Stomach (tissue), 9 donors: Measurements from ENCODE around the gene MAG. TPM values are rescaled to one million over a fixed set of nuclear protein-coding genes. Genes with fewer than 3 reads are reported as not detected.

Experiments
- DNase-seq, 2 donors: peaks; one replicate each; pipeline versions ENCODE4 v3.0.0 to v3.0.0-alpha.2; 2013 to 2019
- H3K27ac ChIP-seq, 5 donors: fragments of 200-600 bp in 4 of 5; sonication (generic) in 4 of 5; one replicate each; pipeline ENCODE4 v1.5.1; 2013 to 2019; ENCODE audit warnings: mild to moderate bottlenecking in 1 of 5, moderate library complexity in 1 of 5
- H3K27me3 ChIP-seq, 3 donors: fragments of 200-600 bp; sonication (generic); one replicate each; pipeline ENCODE4 v1.5.1; 2017 to 2019; ENCODE audit warnings: mixed run types in 1 of 3
- H3K36me3 ChIP-seq, 4 donors: fragments of 200-600 bp; sonication (generic); 1 replicate in 3 of 4; 2 replicates in 1 of 4; pipeline ENCODE4 v1.5.1; 2016 to 2019
- H3K4me1 ChIP-seq, 4 donors: fragments of 200-600 bp; sonication (generic); one replicate each; pipeline ENCODE4 v1.5.1; 2016 to 2019
- H3K4me3 ChIP-seq, 4 donors: fragments of 200-600 bp; sonication (generic) in 3 of 4; one replicate each; pipeline ENCODE4 v1.5.1; 2016 to 2019; ENCODE audit warnings: mild to moderate bottlenecking in 1 of 4
- H3K9me3 ChIP-seq, 4 donors: fragments of 200-600 bp; sonication (generic); one replicate each; pipeline ENCODE4 v1.5.1; 2016 to 2019
- CTCF ChIP-seq, 7 experiments: fragments of 450-650 bp in 4 of 7; fragments of 200-600 bp in 3 of 7; sonication (generic) in 3 of 7; IDR thresholded peaks; one replicate each; pipeline ENCODE4 v1.5.1; 2016 to 2019; ENCODE audit warnings: antibody characterized with exemption in 7 of 7, control low read depth in 2 of 7, mild to moderate bottlenecking in 1 of 7
- EP300 ChIP-seq: sonication (generic); formaldehyde crosslinking; IDR thresholded peaks from one replicate; pipeline ENCODE4 v1.6.1; 2017; ENCODE audit warnings: antibody characterized with exemption
- POLR2A ChIP-seq, 4 donors: fragments of 450-650 bp; IDR thresholded peaks; one replicate each; pipeline ENCODE4 v1.6.1; 2016; ENCODE audit warnings: antibody characterized with exemption in 4 of 4, control low read depth in 2 of 4, mild to moderate bottlenecking in 1 of 4, moderate library complexity in 1 of 4
- POLR2AphosphoS5 ChIP-seq, 3 donors: sonication (generic); formaldehyde crosslinking; IDR thresholded peaks; one replicate each; pipeline ENCODE4 v1.6.1; 2016; ENCODE audit warnings: antibody characterized with exemption in 3 of 3
- WGBS, 5 donors: extraction: QIAGEN DNeasy Blood & Tissue Kit in 3 of 5; methylation state at CpG; one replicate each; pipeline versions ENCODE4 v1.1.5 to v1.1.7; 2013 to 2018; 5-methylcytosine and 5-hydroxymethylcytosine counted together
- intact Hi-C: fragments of 100-400 bp; cut with DNase I; formaldehyde crosslinking; loops from one replicate; pipeline ENCODE4 v1.15.1; 2023; ENCODE audit warnings: low total_unique reads
- polyA plus RNA-seq, 3 donors: library from polyadenylated mRNA; stranded (reverse); fragments of 200-250 nt; gene quantifications; one replicate each; pipeline ENCODE4 v1.2.3, GENCODE V29; 2013
- total RNA-seq, 5 donors: library from RNA; depleted of rRNA; stranded (reverse); fragments of >200 nt; gene quantifications; one replicate each; pipeline versions ENCODE4 v1.1.0 to v1.2.3, GENCODE V29; 2014 to 2016
- donor health status: healthy with polysubstance abuse.
- donor health status: Bipolar disorder and iron deficiency.
- donor health status: healthy.

The MAG gene
- total and polyA plus RNA-seq, 8 donors = 0.05 to 5.5 (median 0.73) TPM; not detected in 5

GRCh38 chr19:35336166-35336955 lies 44.4 kb downstream of the MAG start:
- Histone ChIP-seq H3K27ac (no peak overlapping the region), H3K9me3 (no peaks in the 10 kb centered on the region), H3K4me3 (no peak overlapping the region), H3K36me3 (no peaks in the 10 kb centered on the region), H3K27me3 (peaks cover 0 to 27% (median 9%) of the 10 kb centered on the region in 3 donors), H3K4me1 (no peaks in the 10 kb centered on the region)
- intact Hi-C loops = no loop called here
- TF ChIP-seq POLR2A (IDR thresholded peaks at IDR 0.05) (no peak), EP300 (no peak), POLR2AphosphoS5 (IDR thresholded peaks at IDR 0.05) (no peak), CTCF (IDR thresholded peaks at IDR 0.05) (no peak)
- DNase-seq = no peak
- WGBS, 5 donors = 82 to 89% (median 86%) methylated on average over 21 of the region's 21 CpGs

GRCh38 chr19:35337097-35337983 lies 45.4 kb downstream of the MAG start:
- H3K27me3 ChIP-seq = peaks cover 0 to 17% (median 4%) of the 10 kb centered on the region in 3 donors
- intact Hi-C loops = no loop called here
- WGBS, 5 donors = 76 to 79% (median 78%) methylated on average over 25 of the region's 25 CpGs

GRCh38 chr19:35337984-35338296 lies 46.0 kb downstream of the MAG start:
- WGBS, 5 donors = 74 to 82% (median 80%) methylated on average over 13 of the region's 13 CpGs
- no peak for DNase-seq
- Histone ChIP-seq H3K36me3 (no peaks in the 10 kb centered on the region), H3K9me3 (no peaks in the 10 kb centered on the region), H3K4me3 (no peak overlapping the region), H3K27me3 (peaks cover 0 to 11% (median 4%) of the 10 kb centered on the region in 3 donors), H3K27ac (no peak overlapping the region), H3K4me1 (no peaks in the 10 kb centered on the region)
- no peak for TF ChIP-seq POLR2A (IDR thresholded peaks at IDR 0.05)
- TF ChIP-seq EP300 = no peak
- TF ChIP-seq POLR2AphosphoS5 (IDR thresholded peaks at IDR 0.05) = no peak
- TF ChIP-seq CTCF (IDR thresholded peaks at IDR 0.05) = no peak
- intact Hi-C loops = no loop called here

More at GRCh38 chr19:35337097-35337983, 45.4 kb downstream of the MAG start:
- Histone ChIP-seq H3K27ac (no peak overlapping the region), H3K9me3 (no peaks in the 10 kb centered on the region), H3K36me3 (no peaks in the 10 kb centered on the region), H3K4me3 (no peak overlapping the region), H3K4me1 (no peaks in the 10 kb centered on the region)
- TF ChIP-seq CTCF (IDR thresholded peaks at IDR 0.05) (no peak), EP300 (no peak), POLR2A (IDR thresholded peaks at IDR 0.05) (no peak), POLR2AphosphoS5 (IDR thresholded peaks at IDR 0.05) (no peak)
- DNase-seq = no peak

GRCh38 chr19:35340431-35340830 lies 48.5 kb downstream of the MAG start:
- Histone ChIP-seq H3K9me3 (no peaks in the 10 kb centered on the region), H3K4me3 (no peak overlapping the region), H3K36me3 (no peaks in the 10 kb centered on the region), H3K27me3 (peaks cover 0 to 8% (median 0%) of the 10 kb centered on the region in 3 donors), H3K27ac (no peak overlapping the region), H3K4me1 (no peaks in the 10 kb centered on the region)
- no peak for TF ChIP-seq POLR2A (IDR thresholded peaks at IDR 0.05)
- no peak for TF ChIP-seq EP300
- TF ChIP-seq CTCF (IDR thresholded peaks at IDR 0.05) = no peak
- no peak for TF ChIP-seq POLR2AphosphoS5 (IDR thresholded peaks at IDR 0.05)
- WGBS, 5 donors = 76 to 89% (median 87%) methylated on average over 11 of the region's 11 CpGs
- intact Hi-C loops = no loop called here
- DNase-seq = no peak
